HG02798 (cell line): ENCODE results near the gene RPS8.
"Not testable (repeated sequence)": the region's sequence is repeated elsewhere in the genome, so short reads cannot be mapped to it uniquely, and the experiment has no call there.

Source experiments
- ATAC-seq: cut with Tn5 transposase; IDR thresholded peaks from one replicate; pipeline ENCODE4 v1.9.1; 2021; ENCODE audit warnings: mild to moderate bottlenecking; ENCODE audit not compliant: unreplicated experiment, poor library complexity

RPS8 gene

DNA sequence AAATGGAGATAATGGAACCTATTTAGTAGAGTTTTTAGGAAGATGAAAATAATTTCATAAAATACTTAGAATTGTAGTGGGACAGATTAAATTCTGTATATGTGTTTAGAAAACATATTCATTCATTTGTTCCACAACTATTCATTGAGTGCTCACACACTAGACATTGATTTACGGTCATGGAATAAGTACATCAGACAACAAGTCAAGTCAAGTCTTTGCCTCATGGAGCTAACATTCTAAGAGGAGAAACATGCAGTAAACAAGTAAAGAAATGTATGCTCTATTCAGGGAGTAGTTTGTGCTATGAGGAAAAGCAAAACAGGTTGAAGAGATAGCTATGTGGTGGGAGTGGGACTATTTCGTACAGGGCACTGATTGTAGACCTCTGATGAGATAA, 42.0 kb downstream of the RPS8 start:
- no peak for ATAC-seq

GRCh38 chr1:44817771-44818495, 42.6 kb downstream of the RPS8 start:
- ATAC-seq = no peak

GRCh38 chr1:44819196-44819607, 43.9 kb downstream of the RPS8 start:
- no peak for ATAC-seq

DNA sequence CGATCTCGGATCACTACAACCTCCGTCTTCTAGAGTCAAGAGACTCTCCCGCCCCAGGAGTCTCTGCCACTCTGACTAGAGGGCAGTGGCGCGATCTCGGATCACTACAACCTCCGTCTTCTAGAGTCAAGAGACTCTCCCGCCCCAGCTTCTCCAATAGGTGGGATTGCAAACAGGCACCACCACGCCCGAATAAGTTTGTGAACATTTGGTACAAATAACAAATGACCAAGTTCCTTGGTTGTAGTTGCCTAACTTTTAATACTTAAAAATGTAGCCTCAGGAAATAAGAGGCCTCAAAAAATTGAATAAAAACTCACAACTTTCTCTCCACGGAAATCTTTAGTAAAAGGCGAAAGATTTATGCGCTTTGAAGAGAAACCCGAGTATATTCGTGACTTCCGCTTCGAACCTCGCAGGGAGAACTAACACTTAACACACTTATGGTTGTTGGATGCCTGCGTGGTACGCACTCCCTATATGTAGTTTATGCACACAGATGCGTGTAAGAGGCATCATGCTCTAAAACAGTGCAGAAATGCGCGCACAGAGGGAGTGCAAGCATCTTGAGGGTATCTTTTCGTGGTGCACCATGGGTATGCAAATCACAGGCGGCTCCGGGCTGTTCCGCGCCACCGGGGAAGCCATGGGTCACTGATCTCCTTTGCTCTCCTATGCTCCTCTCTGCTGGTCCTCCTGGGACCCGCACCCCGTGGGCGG, 44.4 kb downstream of the RPS8 start:
- peak; percentile 83 for ATAC-seq

DNA sequence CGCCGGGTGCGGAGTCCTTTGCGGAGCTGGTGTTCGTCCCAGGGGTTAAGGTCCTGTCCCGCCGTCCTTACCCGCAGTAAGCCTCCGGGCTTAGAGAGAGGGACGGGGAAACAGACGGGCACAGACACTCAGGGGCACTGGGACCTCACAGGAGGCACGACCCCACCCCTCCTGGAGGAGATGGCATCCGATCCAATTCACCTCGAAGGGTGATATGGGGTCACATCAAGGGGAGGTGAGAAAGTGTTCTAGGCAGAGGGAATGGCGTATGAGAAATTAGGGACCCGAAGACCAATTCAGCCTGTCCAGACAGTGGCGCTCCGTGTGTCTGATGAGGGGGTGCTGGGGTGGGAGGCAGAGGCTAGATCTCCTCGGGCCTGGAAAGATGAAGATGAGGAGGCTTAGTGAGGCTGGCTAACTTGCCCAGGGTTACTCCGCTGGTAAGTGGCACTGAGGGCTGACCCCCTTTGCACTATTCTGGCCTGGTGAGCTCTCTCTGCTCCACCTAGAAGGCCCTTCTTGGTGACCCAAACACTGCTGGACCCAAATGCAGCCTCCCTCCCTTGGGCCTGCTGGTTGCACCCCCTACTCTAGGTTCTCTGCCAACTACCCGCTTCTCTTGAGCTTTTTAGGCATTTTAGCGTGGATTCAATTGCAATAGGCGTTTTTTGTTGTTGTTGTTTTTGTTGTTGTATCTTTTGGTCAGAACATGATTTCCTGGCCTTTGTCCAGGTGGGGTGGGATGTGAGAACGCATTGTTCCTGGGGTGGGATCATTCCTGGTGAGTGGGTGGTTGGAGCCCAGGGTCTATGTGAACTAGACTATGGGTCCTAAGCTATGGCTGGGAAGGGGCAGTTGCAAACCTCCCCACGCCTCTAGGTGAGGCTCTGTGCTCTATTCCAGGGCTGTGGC, 45.2 kb downstream of the RPS8 start:
- peak; percentile 16 for ATAC-seq

- ATAC-seq = no peak
Observed at GRCh38 chr1:44821240-44821715, 45.9 kb downstream of the RPS8 start.

DNA sequence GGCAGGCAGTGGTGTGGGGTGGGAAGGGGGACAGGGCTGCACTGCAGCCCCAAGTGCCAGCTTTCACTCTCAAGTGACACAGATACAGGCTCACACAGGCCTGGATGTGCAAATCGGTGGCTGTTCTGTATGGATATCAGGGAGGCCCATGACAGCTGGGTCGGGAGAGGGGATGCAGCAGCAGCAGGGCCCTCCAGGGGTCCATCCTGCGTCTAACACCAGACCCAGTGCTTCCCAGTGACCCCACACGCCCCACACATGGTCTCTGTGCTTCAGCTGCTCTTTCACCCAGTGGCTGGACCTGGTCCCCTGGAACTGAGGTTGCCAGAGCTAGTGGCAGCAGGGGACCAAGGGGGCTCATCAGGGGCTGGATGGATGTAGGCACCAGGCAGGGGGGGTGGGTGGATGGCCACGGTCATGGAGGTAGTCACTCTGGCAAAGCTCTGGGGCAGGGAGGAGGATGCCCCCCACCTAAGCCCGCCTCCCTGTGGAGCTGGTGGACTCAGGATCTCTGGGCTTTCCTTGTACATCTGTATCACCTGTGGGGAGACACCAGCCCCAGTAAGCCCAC, 46.9 kb downstream of the RPS8 start:
- ATAC-seq = no peak

DNA sequence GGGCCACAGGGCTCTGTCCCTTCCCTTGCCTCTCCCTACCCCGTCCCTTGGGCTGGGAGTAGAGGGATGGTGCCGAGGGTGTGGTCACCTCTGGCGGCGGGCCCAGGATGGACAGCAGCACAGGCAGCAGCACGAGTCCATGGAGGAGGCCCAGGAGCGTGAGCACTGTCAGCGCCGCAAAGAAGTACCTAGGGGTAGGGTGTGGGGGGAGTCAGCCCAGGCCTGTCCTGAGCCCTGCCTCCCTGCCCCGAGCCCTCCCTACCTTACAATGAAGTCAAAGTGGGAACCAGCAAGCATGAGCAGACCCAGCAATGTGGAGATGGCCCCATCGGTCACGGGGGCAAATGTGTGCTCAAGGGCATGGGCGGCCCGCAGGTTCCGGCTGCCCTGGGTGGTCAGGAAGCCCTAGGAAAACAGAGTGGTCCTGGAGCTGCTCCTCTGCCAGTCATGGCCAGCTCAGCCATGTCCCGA, 47.7 kb downstream of the RPS8 start:
- no peak for ATAC-seq

DNA sequence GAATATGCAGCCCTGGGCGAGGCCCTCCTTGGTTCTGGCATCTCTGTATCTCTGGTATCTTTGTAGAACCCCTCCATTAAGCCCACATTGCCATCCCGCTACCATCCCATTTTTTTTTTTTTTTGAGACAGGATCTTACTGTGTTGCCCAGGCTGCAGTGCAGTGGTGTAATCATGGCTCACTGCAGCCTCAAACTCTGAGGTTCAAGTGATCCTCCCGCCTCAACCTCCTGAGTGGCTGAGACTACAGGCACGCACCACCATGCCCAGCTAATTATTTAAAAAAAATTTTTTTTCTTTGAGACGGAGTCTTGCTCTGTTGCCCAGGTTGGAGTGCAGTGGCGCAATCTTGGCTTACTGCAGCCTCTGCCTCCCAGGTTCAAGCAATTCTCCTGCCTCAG, 49.1 kb downstream of the RPS8 start:
- ATAC-seq = not testable (repeated sequence)

- ATAC-seq = no peak
Observed at GRCh38 chr1:44826375-44827196, 51.2 kb downstream of the RPS8 start.

DNA sequence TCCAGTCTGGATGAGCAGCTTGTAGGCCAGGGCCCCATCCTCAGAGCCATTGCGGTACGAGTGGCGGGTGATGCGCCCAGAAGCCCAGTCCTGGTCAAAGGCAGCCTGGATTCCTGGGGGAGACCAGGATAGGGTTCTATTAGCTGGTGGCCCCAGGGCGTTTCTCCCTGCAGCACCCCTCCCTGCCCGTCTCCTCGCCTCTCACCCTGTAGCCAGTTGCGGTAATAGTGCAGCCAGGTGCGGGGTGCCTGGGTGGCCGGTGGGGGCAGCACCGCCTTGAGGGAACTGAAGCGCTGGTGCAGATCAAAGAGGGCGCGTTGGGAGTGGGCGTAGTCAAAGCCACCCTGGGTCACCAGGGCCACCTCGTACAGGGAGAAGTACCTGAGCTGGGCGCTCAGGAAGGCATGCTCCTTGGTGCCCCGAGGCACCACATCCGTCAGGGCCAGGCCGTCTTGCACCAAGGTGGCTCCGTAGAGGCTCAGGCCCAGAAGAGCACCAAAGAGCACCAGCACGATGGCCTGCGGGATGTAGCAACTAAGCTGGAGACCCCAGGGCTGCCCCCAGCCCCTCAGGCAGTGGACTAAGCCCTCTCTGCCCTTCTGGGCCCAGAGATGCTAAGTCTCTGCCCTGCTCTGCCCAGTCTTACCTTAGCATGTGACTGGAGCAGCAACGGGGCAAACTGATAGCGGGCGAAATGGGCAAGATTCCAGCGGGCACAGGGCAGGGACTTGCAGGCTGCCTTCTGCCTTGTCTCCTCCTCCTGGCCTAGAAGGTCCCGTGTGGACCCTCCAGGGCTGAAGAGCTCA, 52.1 kb downstream of the RPS8 start:
- no peak for ATAC-seq

- ATAC-seq = no peak
Observed at GRCh38 chr1:44828003-44828651, 52.8 kb downstream of the RPS8 start.
